HepG2 (cell line): Measurements from ENCODE around the gene PLEKHG2. TPM values are rescaled to one million over a fixed set of nuclear protein-coding genes. Genes with fewer than 3 reads are reported as not detected.
A peak's percentile ranks its signal among the peaks of the same experiment; 100 is the strongest.

Experiments used
- CCDC6 ChIP-seq: sonication (generic); formaldehyde crosslinking; IDR thresholded peaks from 2 replicates; pipeline ENCODE4 v1.8.1; 2022; ENCODE audit warnings: mild to moderate bottlenecking, missing genetic modification reagents, moderate library complexity
- CREB1 ChIP-seq, 2 experiments: fragments of 450-650 bp in 1 of 2; IDR thresholded peaks; 2 replicates each; pipeline ENCODE4 v1.6.1; 2016 to 2017; ENCODE audit warnings: control low read depth in 1 of 2, mild to moderate bottlenecking in 1 of 2, missing compliant biosample characterization in 1 of 2, missing genetic modification characterization in 1 of 2
- E2F2 ChIP-seq: sonication (generic); formaldehyde crosslinking; IDR thresholded peaks from 2 replicates; pipeline ENCODE4 v1.4.0; 2020; ENCODE audit warnings: missing genetic modification reagents, borderline replicate concordance
- FOXK2 ChIP-seq: fragments of 450-650 bp; IDR thresholded peaks from 2 replicates; pipeline ENCODE4 v1.6.1; 2016
- GRHL1 ChIP-seq: sonication (generic); formaldehyde crosslinking; conservative IDR thresholded peaks from 2 replicates; pipeline ENCODE4 v1.8.0; 2022; ENCODE audit warnings: missing genetic modification reagents
- KDM4B ChIP-seq: sonication (generic); formaldehyde crosslinking; IDR thresholded peaks from 2 replicates; pipeline ENCODE4 v1.4.0; 2020; ENCODE audit warnings: missing genetic modification reagents
- MXI1 ChIP-seq: IDR thresholded peaks from 3 replicates; pipeline ENCODE4 v1.6.1; 2012; ENCODE audit warnings: low read depth, low read length, inconsistent platforms, borderline replicate concordance
- REPIN1 ChIP-seq: sonication (generic); formaldehyde crosslinking; IDR thresholded peaks from 2 replicates; pipeline ENCODE4 v1.8.0; 2022; ENCODE audit warnings: missing genetic modification reagents, low read depth, mild to moderate bottlenecking, borderline replicate concordance
- RNF2 ChIP-seq: fragments of 450-650 bp; conservative IDR thresholded peaks from 2 replicates; pipeline ENCODE4 v1.6.1; 2016; ENCODE audit warnings: low read depth
- SRSF9 ChIP-seq: fragments of 200-400 bp; formaldehyde crosslinking; IDR thresholded peaks from 2 replicates; pipeline ENCODE4 v1.6.1; 2018; ENCODE audit warnings: borderline replicate concordance, mild to moderate bottlenecking, low read depth, low read length; ENCODE audit not compliant: insufficient read depth, poor library complexity, severe bottlenecking
- TP53 ChIP-seq: sonication (generic); formaldehyde crosslinking; conservative IDR thresholded peaks from 2 replicates; pipeline ENCODE4 v1.4.0; 2020; ENCODE audit warnings: missing genetic modification reagents
- U2AF1 ChIP-seq: fragments of 200-400 bp; formaldehyde crosslinking; optimal IDR thresholded peaks from 2 replicates; pipeline ENCODE3; 2017; ENCODE audit warnings: mild to moderate bottlenecking, low read depth, low read length
- XBP1 ChIP-seq: sonication (generic); formaldehyde crosslinking; IDR thresholded peaks from 2 replicates; pipeline ENCODE4 v1.5.0; 2020; ENCODE audit warnings: missing genetic modification reagents
- ZBTB21 ChIP-seq: sonication (generic); formaldehyde crosslinking; IDR thresholded peaks from 2 replicates; pipeline ENCODE4 v1.4.0; 2020; ENCODE audit warnings: missing genetic modification reagents
- ZBTB37 ChIP-seq: sonication (generic); formaldehyde crosslinking; IDR thresholded peaks from 2 replicates; pipeline ENCODE4 v1.4.0; 2020; ENCODE audit warnings: mild to moderate bottlenecking, missing genetic modification reagents
- ZFAT ChIP-seq: sonication (generic); formaldehyde crosslinking; conservative IDR thresholded peaks from 2 replicates; pipeline ENCODE4 v1.8.1; 2023; ENCODE audit warnings: missing genetic modification reagents, inconsistent platforms
- ZHX2 ChIP-seq, 2 experiments: sonication (generic) in 1 of 2; formaldehyde crosslinking in 1 of 2; IDR thresholded peaks; 2 replicates each; pipeline versions ENCODE4 v1.6.1 to v1.9.0; 2014 to 2022; ENCODE audit warnings: antibody characterized with exemption in 1 of 2, borderline replicate concordance in 1 of 2, inconsistent platforms in 1 of 2, low read depth in 1 of 2, missing genetic modification reagents in 1 of 2
- ZNF383 ChIP-seq: sonication (generic); formaldehyde crosslinking; IDR thresholded peaks from 2 replicates; pipeline ENCODE4 v1.4.0; 2020; ENCODE audit warnings: missing genetic modification reagents, mild to moderate bottlenecking, borderline replicate concordance
- ZNF564 ChIP-seq: sonication (generic); formaldehyde crosslinking; IDR thresholded peaks from 2 replicates; pipeline ENCODE4 v1.8.1; 2023; ENCODE audit warnings: mild to moderate bottlenecking, missing genetic modification reagents
- ZNF816 ChIP-seq: sonication (generic); formaldehyde crosslinking; IDR thresholded peaks from 2 replicates; pipeline ENCODE4 v1.8.0; 2022; ENCODE audit warnings: missing genetic modification reagents, mild to moderate bottlenecking, borderline replicate concordance
- polyA plus RNA-seq, 8 experiments: library from polyadenylated mRNA; depleted of rRNA in 3 of 8; stranded (reverse) in 7 of 8; unstranded in 1 of 8; fragments of >200 nt; fragmentation: Illumina TruSeq in 4 of 8; extraction: Trizol in 4 of 8; gene quantifications; 2 replicates each; pipeline versions ENCODE4 v1.2.1 to v1.2.3, GENCODE V29; 2011 to 2016; ENCODE audit warnings: low read depth in 4 of 8, missing spikeins in 1 of 8, mixed read lengths in 1 of 8; ENCODE audit not compliant: insufficient read depth in 1 of 8
- total RNA-seq, 5 experiments: library from RNA; depleted of rRNA; stranded (reverse); fragments of >200 nt; fragmentation: Illumina TruSeq; extraction: Trizol; gene quantifications; 2 replicates each; pipeline ENCODE4 v1.2.3, GENCODE V29; 2016; ENCODE audit warnings: low read depth in 1 of 5

PLEKHG2 gene
- total and polyA plus RNA-seq, 2 of the 13 experiments (the other 11 are each of a cell fraction or from before 2014, with no cell fraction given) = 3.6 to 6.8 TPM

GRCh38 chr19:39390451-39390750 lies 22.1 kb upstream of the PLEKHG2 start (continued):
- TF ChIP-seq U2AF1 (peak; percentile 20), ZFAT (CRISPR knock-in tag) (no peak), ZHX2 (IDR thresholded peaks at IDR 0.05; ENCODE audit: low read depth) (peak; percentile 79; the same call in 1 of the 2 replicates), ZHX2 (CRISPR knock-in tag; IDR thresholded peaks at IDR 0.05; ENCODE audit: borderline replicate concordance) (no peak), ZNF383 (no peak), KDM4B (CRISPR knock-in tag) (0 out of 2 replicates have a peak, but pooled peaks have one; percentile 0), ZBTB21 (CRISPR knock-in tag) (peak; percentile 97; the same call in 1 of the 2 replicates), RNF2 (no peak), ZNF564 (CRISPR knock-in tag) (0 out of 2 replicates have a peak, but pooled peaks have one; percentile 27), SRSF9 (no peak), ZBTB37 (CRISPR knock-in tag) (no peak), E2F2 (CRISPR knock-in tag) (no peak), CCDC6 (CRISPR knock-in tag) (0 out of 2 replicates have a peak, but pooled peaks have one; percentile 45), ZNF816 (CRISPR knock-in tag) (no peak), CREB1 (IDR thresholded peaks at IDR 0.05) (peak; percentile 99), CREB1 (CRISPR knock-in tag; IDR thresholded peaks at IDR 0.05) (no peak), GRHL1 (no peak), MXI1 (no peak), XBP1 (CRISPR knock-in tag) (no peak), REPIN1 (0 out of 2 replicates have a peak, but pooled peaks have one; percentile 19), FOXK2 (no peak), TP53 (CRISPR knock-in tag) (no peak)
